IMR-90 (cell line): ENCODE measurements around the gene CASS4. TPM values are rescaled to one million over a fixed set of nuclear protein-coding genes. Genes with fewer than 3 reads are reported as not detected.

Experiments
- ATAC-seq: fragments of 200-7000 bp; cut with Tn5 transposase; 2 replicates; pipeline ENCODE4 v1.9.1; 2020; ENCODE audit warnings: low read depth, mild to moderate bottlenecking, moderate library complexity
- BruUV-seq: library from RNA; stranded (reverse); fragments of 400-500 nt; replicated peaks from 2 replicates; lab custom pipeline; 2021; lab: Mats Ljungman, UMichigan
- CTCF ChIA-PET: fragments of 300-600 bp; formaldehyde crosslinking; extraction: SDS; loops from one replicate; lab custom pipeline; 2021; ENCODE audit warnings: antibody characterized with exemption; lab: Yijun Ruan, JAX
- POLR2A ChIA-PET: fragments of 300-600 bp; sonication (Branson Sonifier 250); formaldehyde crosslinking; loops from one replicate; lab custom pipeline; 2022; ENCODE audit warnings: antibody characterized with exemption; ENCODE audit not compliant: unreplicated experiment; lab: Charles Lee
- DNase-seq: peaks from one replicate; pipeline ENCODE4 v3.0.0; 2013
- H2AFZ ChIP-seq: replicated peaks from 2 replicates; pipeline ENCODE3; 2013; ENCODE audit warnings: low read length, mild to moderate bottlenecking; ENCODE audit not compliant: poor library complexity
- H2AK5ac ChIP-seq: 2 replicates; pipeline ENCODE4 v1.6.1; 2013; ENCODE audit warnings: low read depth, low read length, inconsistent platforms
- H2AK9ac ChIP-seq: replicated peaks from 2 replicates; pipeline ENCODE3; 2013; ENCODE audit warnings: mild to moderate bottlenecking, low read depth, low read length, moderate library complexity; ENCODE audit not compliant: poor library complexity
- H2BK120ac ChIP-seq: 2 replicates; pipeline ENCODE4 v1.6.1; 2013; ENCODE audit warnings: low read depth, low read length, inconsistent platforms
- H2BK15ac ChIP-seq: 3 replicates; pipeline ENCODE4 v1.6.1; 2013; ENCODE audit warnings: low read depth, low read length, inconsistent platforms
- H2BK20ac ChIP-seq: 2 replicates; pipeline ENCODE4 v1.6.1; 2013; ENCODE audit warnings: low read depth, mild to moderate bottlenecking, inconsistent platforms, low read length, moderate library complexity
- H2BK5ac ChIP-seq: 2 replicates; pipeline ENCODE4 v1.6.1; 2013; ENCODE audit warnings: mild to moderate bottlenecking, low read depth, low read length, inconsistent platforms; ENCODE audit not compliant: poor library complexity, severe bottlenecking
- H3K14ac ChIP-seq: replicated peaks from 2 replicates; pipeline ENCODE4 v1.6.1; 2013; ENCODE audit warnings: low read depth, low read length, inconsistent platforms
- H3K18ac ChIP-seq: 2 replicates; pipeline ENCODE4 v1.6.1; 2013; ENCODE audit warnings: low read depth, low read length, control low read depth
- H3K23ac ChIP-seq: 2 replicates; pipeline ENCODE4 v1.6.1; 2013; ENCODE audit warnings: low read depth, low read length, inconsistent platforms
- H3K27ac ChIP-seq: 2 replicates; pipeline ENCODE4 v1.5.1; 2013; ENCODE audit warnings: mild to moderate bottlenecking, control low read depth, low read length; ENCODE audit not compliant: insufficient read depth
- H3K27me3 ChIP-seq: 2 replicates; pipeline ENCODE4 v1.6.1; 2013; ENCODE audit warnings: low read length; ENCODE audit not compliant: control insufficient read depth, insufficient read depth
- H3K36me3 ChIP-seq: 2 replicates; pipeline ENCODE4 v1.6.1; 2013; ENCODE audit warnings: low read length, mixed read lengths; ENCODE audit not compliant: control insufficient read depth, insufficient read depth
- H3K4ac ChIP-seq: 2 replicates; pipeline ENCODE4 v1.6.1; 2013; ENCODE audit warnings: low read depth, low read length, inconsistent platforms
- H3K4me1 ChIP-seq: 2 replicates; pipeline ENCODE4 v1.6.1; 2013; ENCODE audit warnings: low read length, mixed read lengths; ENCODE audit not compliant: control insufficient read depth, insufficient read depth
- H3K4me2 ChIP-seq: 2 replicates; pipeline ENCODE4 v1.6.1; 2013; ENCODE audit warnings: low read depth, mild to moderate bottlenecking, control low read depth, low read length, moderate library complexity
- H3K4me3 ChIP-seq: 2 replicates; pipeline ENCODE4 v1.5.1; 2013; ENCODE audit warnings: low read depth, mild to moderate bottlenecking, control low read depth, low read length, moderate library complexity; ENCODE audit not compliant: insufficient read depth
- H3K56ac ChIP-seq: 2 replicates; pipeline ENCODE4 v1.6.1; 2013; ENCODE audit warnings: low read length, inconsistent platforms; ENCODE audit not compliant: insufficient read depth; ENCODE audit errors: extremely low read depth
- H3K79me1 ChIP-seq, 2 experiments: 2 replicates each; pipeline ENCODE4 v1.6.1; 2013; ENCODE audit warnings: low read length in 2 of 2, inconsistent platforms in 1 of 2, low read depth in 1 of 2
- H3K9ac ChIP-seq: 2 replicates; pipeline ENCODE4 v1.6.1; 2013; ENCODE audit warnings: low read depth, low read length, control low read depth
- H3K9me1 ChIP-seq: 2 replicates; pipeline ENCODE4 v1.6.1; 2013; ENCODE audit warnings: low read length, inconsistent platforms; ENCODE audit not compliant: insufficient read depth
- H3K9me3 ChIP-seq: 2 replicates; pipeline ENCODE4 v1.6.1; 2013; ENCODE audit warnings: low read length; ENCODE audit not compliant: control insufficient read depth, insufficient read depth
- H4K20me1 ChIP-seq: 2 replicates; pipeline ENCODE4 v1.6.1; 2013; ENCODE audit warnings: low read length, inconsistent platforms; ENCODE audit not compliant: insufficient read depth
- H4K5ac ChIP-seq: 2 replicates; pipeline ENCODE4 v1.6.1; 2013; ENCODE audit warnings: mild to moderate bottlenecking, low read depth, low read length, control low read depth
- H4K8ac ChIP-seq, 2 experiments: 2 replicates each; pipeline ENCODE4 v1.6.1; 2013; ENCODE audit warnings: low read depth in 2 of 2, low read length in 2 of 2, control low read depth in 1 of 2, inconsistent platforms in 1 of 2
- H4K91ac ChIP-seq: 2 replicates; pipeline ENCODE4 v1.6.1; 2013; ENCODE audit warnings: low read depth, low read length, inconsistent platforms; ENCODE audit not compliant: insufficient read depth
- BHLHE40 ChIP-seq: fragments of 150-350 bp; IDR thresholded peaks from 2 replicates; pipeline ENCODE4 v1.6.1; 2016; ENCODE audit warnings: mild to moderate bottlenecking, low read depth, low read length
- ELK1 ChIP-seq: fragments of 150-350 bp; IDR thresholded peaks from 2 replicates; pipeline ENCODE4 v1.6.1; 2016; ENCODE audit warnings: low read depth, mild to moderate bottlenecking, low read length, moderate library complexity, borderline replicate concordance
- FOS ChIP-seq: fragments of 150-350 bp; IDR thresholded peaks from 2 replicates; pipeline ENCODE4 v1.6.1; 2016; ENCODE audit warnings: low read depth, low read length
- MAFK ChIP-seq: IDR thresholded peaks from 2 replicates; pipeline ENCODE4 v1.6.1; 2012; ENCODE audit warnings: low read depth, low read length, improper control_type of control experiment
- MAZ ChIP-seq: IDR thresholded peaks from 2 replicates; pipeline ENCODE4 v1.6.1; 2012; ENCODE audit warnings: low read depth, mild to moderate bottlenecking, low read length, improper control_type of control experiment, moderate library complexity, borderline replicate concordance
- MXI1 ChIP-seq: IDR thresholded peaks from 2 replicates; pipeline ENCODE4 v1.6.1; 2012; ENCODE audit warnings: low read depth, mild to moderate bottlenecking, low read length, moderate library complexity, borderline replicate concordance
- NFE2L2 ChIP-seq: fragments of 150-350 bp; IDR thresholded peaks from 2 replicates; pipeline ENCODE4 v1.6.1; 2016; ENCODE audit warnings: low read depth, mild to moderate bottlenecking, low read length
- POLR2A ChIP-seq: IDR thresholded peaks from 2 replicates; pipeline ENCODE4 v1.6.1; 2012; ENCODE audit warnings: mild to moderate bottlenecking, low read depth, low read length
- RCOR1 ChIP-seq: IDR thresholded peaks from 2 replicates; pipeline ENCODE4 v1.6.1; 2012; ENCODE audit warnings: mild to moderate bottlenecking, low read length, improper control_type of control experiment; ENCODE audit not compliant: insufficient replicate concordance
- RFX5 ChIP-seq: IDR thresholded peaks from 2 replicates; pipeline ENCODE4 v1.8.0; 2012; ENCODE audit warnings: low read depth, mild to moderate bottlenecking, low read length, moderate library complexity
- SMC3 ChIP-seq: fragments of 150-350 bp; IDR thresholded peaks from 2 replicates; pipeline ENCODE4 v1.6.1; 2016; ENCODE audit warnings: low read depth, mild to moderate bottlenecking, antibody characterized with exemption, low read length, moderate library complexity
- WGBS, 2 experiments: methylation state at CpG; one replicate each; pipeline versions ENCODE4 v1.1.5 to v1.1.7; 2013; ENCODE audit warnings: missing lambda C conversion rate in 2 of 2; ENCODE audit not compliant: insufficient read length in 1 of 2; ENCODE audit errors: extremely low coverage in 2 of 2; 5-methylcytosine and 5-hydroxymethylcytosine counted together
- dilution Hi-C: fragments of 300-500 bp; cut with HindIII; formaldehyde crosslinking; loops from one replicate; pipeline ENCODE4 v1.14.3; 2018; ENCODE audit warnings: low sequenced_read_pairs; ENCODE audit not compliant: unreplicated experiment
- in situ Hi-C: fragments of 300-500 bp; cut with MboI; formaldehyde crosslinking; loops from 3 replicates; pipeline ENCODE4 v1.14.3; 2019; ENCODE audit warnings: low sequenced_read_pairs, inconsistent platforms, mixed read lengths
- intact Hi-C: fragments of 100-400 bp; cut with micrococcal nuclease; formaldehyde crosslinking; loops from 2 replicates; pipeline ENCODE4 v1.10.0; 2022
- polyA plus RNA-seq, 3 experiments: library from polyadenylated mRNA; depleted of rRNA; stranded (reverse); fragments of >200 nt; gene quantifications; 2 replicates each; pipeline ENCODE4 v1.2.3, GENCODE V29; 2012; ENCODE audit warnings: low replicate concordance in 1 of 3
- total RNA-seq: library from RNA; depleted of rRNA; stranded (reverse); fragments of >200 nt; gene quantifications from 2 replicates; pipeline ENCODE4 v1.2.3, GENCODE V29; 2012
- TF ChIP-seq, protein P1 (sequence below): conservative IDR thresholded peaks from 2 replicates; pipeline ENCODE4 v1.5.1; 2012; ENCODE audit warnings: mild to moderate bottlenecking, low read depth, low read length, improper control_type of control experiment

Gene CASS4
- total and polyA plus RNA-seq, 2 of the 4 experiments (the other 2 are of a cell fraction) = 25.8 to 26.5 TPM

- TF ChIP-seq RCOR1 (peak; percentile 93), MAZ (peak; percentile 75)
Measured at GRCh38 chr20:56439771-56440291, 27.8 kb downstream of the CASS4 start (continued).

DNA sequence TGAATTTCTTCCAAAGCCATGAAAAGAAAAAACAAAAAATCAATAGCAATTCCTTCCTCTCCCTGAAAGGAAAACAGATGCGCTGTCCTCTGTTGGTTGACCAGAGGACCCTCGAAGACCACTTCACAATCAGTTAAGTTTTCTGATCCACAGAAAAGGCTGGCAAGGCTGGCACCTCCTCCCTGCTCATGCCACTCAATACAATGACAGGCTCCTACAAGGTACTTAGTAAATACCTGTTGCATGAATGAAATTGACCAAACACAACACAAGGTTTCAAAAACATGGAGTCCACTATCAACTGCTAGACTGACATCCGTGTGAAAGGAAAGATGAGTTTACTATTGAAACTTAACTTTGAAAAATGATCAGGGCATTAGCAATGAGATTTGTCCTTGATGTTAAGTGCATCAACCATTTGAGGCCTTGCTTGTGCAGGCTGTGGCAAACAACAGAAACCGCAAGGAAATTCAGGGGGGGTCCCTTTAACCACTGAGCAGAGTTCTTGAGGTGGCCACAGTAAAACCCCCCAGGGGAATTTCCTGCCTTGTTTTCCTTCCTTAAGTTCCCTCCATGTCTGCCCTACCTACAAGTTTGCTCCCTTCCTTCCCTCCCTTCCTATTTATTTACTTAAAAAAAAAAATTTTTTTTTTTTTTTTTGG lies 28.4 kb downstream of the CASS4 start:
- Histone ChIP-seq H3K27me3 (no peaks in the 10 kb centered on the region), H3K4ac (peak overlapping the region; percentile 99), H4K20me1 (no peaks in the 10 kb centered on the region), H2AK9ac (peak overlapping the region; percentile 38), H3K27ac (peak overlapping the region; percentile 99), H2AK5ac (peak overlapping the region; percentile 95), H3K4me2 (peak overlapping the region; percentile 30), H2AFZ (peak overlapping the region; percentile 38), H2BK15ac (peak overlapping the region; percentile 94), H2BK5ac (peak overlapping the region; percentile 98), H3K14ac (peak overlapping the region; percentile 97), H2BK20ac (peak overlapping the region; percentile 97), H4K8ac (peak overlapping the region; percentile 96 to 98), H3K9me3 (no peaks in the 10 kb centered on the region), H3K79me1 (peaks cover 12 to 50% of the 10 kb centered on the region in 2 experiments; a peak in 3 of 4 replicates), H3K4me1 (peaks cover 35% of the 10 kb centered on the region), H4K5ac (peak overlapping the region; percentile 98), H4K91ac (peak overlapping the region; percentile 98), H3K36me3 (peaks cover 9% of the 10 kb centered on the region; the same call in 1 of the 2 replicates), H2BK120ac (peak overlapping the region; percentile 99), H3K9me1 (peaks cover 24% of the 10 kb centered on the region), H3K9ac (peak overlapping the region; percentile 81), H3K4me3 (no peak overlapping the region), H3K23ac (peak overlapping the region; percentile 95), H3K56ac (peak overlapping the region; percentile 100), H3K18ac (peak overlapping the region; percentile 99)
- POLR2A ChIA-PET = interaction anchor here (0.5 to 1.4 kb wide), 5 partner anchors 12 to 53 kb away, joined by 3 to 10 read pairs (median 7); partner anchors contain the start of gene CASS4
- no TSS peak for BruUV-seq
- DNase-seq = no peak
- dilution Hi-C loops (no loop called here), in situ Hi-C loops (no loop called here), intact Hi-C loops (loop anchor here (1.0 kb wide), 1 partner anchor 28 kb away; the partner anchor contains the start of gene RTF2)
- CTCF ChIA-PET = interaction anchor here (0.6 to 0.8 kb wide), 2 partner anchors 23 to 60 kb away, joined by 3 to 5 read pairs; no protein-coding TSS in a partner anchor
- no peak for ATAC-seq
- WGBS, 2 experiments = no CpG with 5 or more reads among the region's 4 CpGs
- no peak for TF ChIP-seq RCOR1
- TF ChIP-seq FOS = no peak
- TF ChIP-seq SMC3 = no peak
- TF ChIP-seq NFE2L2 = no peak
- TF ChIP-seq MAFK = no peak
- TF ChIP-seq MAZ = no peak
- TF ChIP-seq RFX5 = no peak
- TF ChIP-seq POLR2A = no peak
- no peak for TF ChIP-seq BHLHE40
- no peak for TF ChIP-seq ELK1
- no peak for TF ChIP-seq MXI1
- TF ChIP-seq, protein P1, sequence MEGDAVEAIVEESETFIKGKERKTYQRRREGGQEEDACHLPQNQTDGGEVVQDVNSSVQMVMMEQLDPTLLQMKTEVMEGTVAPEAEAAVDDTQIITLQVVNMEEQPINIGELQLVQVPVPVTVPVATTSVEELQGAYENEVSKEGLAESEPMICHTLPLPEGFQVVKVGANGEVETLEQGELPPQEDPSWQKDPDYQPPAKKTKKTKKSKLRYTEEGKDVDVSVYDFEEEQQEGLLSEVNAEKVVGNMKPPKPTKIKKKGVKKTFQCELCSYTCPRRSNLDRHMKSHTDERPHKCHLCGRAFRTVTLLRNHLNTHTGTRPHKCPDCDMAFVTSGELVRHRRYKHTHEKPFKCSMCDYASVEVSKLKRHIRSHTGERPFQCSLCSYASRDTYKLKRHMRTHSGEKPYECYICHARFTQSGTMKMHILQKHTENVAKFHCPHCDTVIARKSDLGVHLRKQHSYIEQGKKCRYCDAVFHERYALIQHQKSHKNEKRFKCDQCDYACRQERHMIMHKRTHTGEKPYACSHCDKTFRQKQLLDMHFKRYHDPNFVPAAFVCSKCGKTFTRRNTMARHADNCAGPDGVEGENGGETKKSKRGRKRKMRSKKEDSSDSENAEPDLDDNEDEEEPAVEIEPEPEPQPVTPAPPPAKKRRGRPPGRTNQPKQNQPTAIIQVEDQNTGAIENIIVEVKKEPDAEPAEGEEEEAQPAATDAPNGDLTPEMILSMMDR = no peak
